ENCODE data around the gene LTBP1. TPM values are rescaled to one million over a fixed set of nuclear protein-coding genes. Genes with fewer than 3 reads are reported as not detected.

Gene LTBP1
- total RNA-seq, 1 experiment from 2014 or later: 28.5 TPM

DNA sequence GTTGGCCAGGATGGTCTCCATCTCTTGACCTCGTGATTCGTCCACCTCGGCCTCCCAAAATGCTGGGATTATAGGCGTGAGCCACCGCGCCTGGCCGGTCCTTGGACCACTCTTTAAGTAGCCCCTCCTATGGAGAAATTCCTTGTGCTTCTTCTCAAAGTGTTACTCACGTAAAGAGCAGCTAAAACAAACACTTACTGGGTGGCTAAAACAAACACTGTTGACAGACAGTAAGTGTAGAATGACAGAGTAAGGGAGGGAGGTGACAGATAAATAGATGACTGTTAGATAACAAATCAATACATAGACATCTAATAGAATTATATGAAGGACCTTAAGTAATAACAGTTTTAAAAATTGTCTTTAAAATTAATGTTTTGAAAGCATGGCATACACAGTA is 488.8 kb downstream of the LTBP1 start:
- Histone ChIP-seq H3K18ac (ENCODE audit: insufficient read length, low read depth, low read length) (no peak overlapping the region), H2BK20ac (ENCODE audit: low read depth, low read length, poor library complexity, severe bottlenecking) (no peak overlapping the region), H4K91ac (ENCODE audit: insufficient read length, low read depth, low read length) (no peak overlapping the region), H3K79me2 (ENCODE audit: insufficient read depth, low read length) (no peaks in the 10 kb centered on the region), H3K27me3 (ENCODE audit: insufficient read depth, low read length) (no peaks in the 10 kb centered on the region), H3K9me3 (ENCODE audit: control insufficient read depth, low read depth, low read length) (no peaks in the 10 kb centered on the region), H2BK12ac (ENCODE audit: insufficient read length, low read depth, low read length) (no peak overlapping the region), H3K79me1 (ENCODE audit: insufficient read depth, low read depth, low read length, poor library complexity, severe bottlenecking) (no peaks in the 10 kb centered on the region), H2BK120ac (ENCODE audit: low read depth, low read length, poor library complexity, severe bottlenecking) (no peak overlapping the region), H2BK5ac (ENCODE audit: insufficient read length, low read length) (no peak overlapping the region), H3K4me1 (ENCODE audit: insufficient read depth, low read length) (no peaks in the 10 kb centered on the region), H3K14ac (ENCODE audit: insufficient read depth, low read length) (no peak overlapping the region), H3K4me2 (ENCODE audit: insufficient read depth, insufficient read length, low read length) (no peak overlapping the region), H3K23me2 (ENCODE audit: insufficient read length, low read depth, low read length, poor library complexity, severe bottlenecking) (no peaks in the 10 kb centered on the region), H4K8ac (replicated peaks; ENCODE audit: insufficient read length, low read depth, low read length) (no peak overlapping the region), H3K23ac (ENCODE audit: insufficient read length, low read depth, low read length) (no peak overlapping the region), H3K27ac (ENCODE audit: insufficient read length, low read depth, low read length) (no peak overlapping the region), H2BK15ac (ENCODE audit: low read depth, low read length) (no peak overlapping the region), H3K4ac (ENCODE audit: low read depth, low read length) (no peak overlapping the region), H4K20me1 (ENCODE audit: control insufficient read depth, insufficient read depth, insufficient read length) (no peaks in the 10 kb centered on the region), H3K9ac (ENCODE audit: extremely low read depth, insufficient read length, low read length) (no peak overlapping the region), H2AFZ (ENCODE audit: low read length) (no peak overlapping the region), H3K56ac (ENCODE audit: insufficient read length, low read depth, low read length) (no peak overlapping the region), H4K5ac (ENCODE audit: insufficient read length, low read depth, low read length) (no peak overlapping the region), H3T11ph (ENCODE audit: low read length) (no peak overlapping the region), H2AK5ac (ENCODE audit: insufficient read length, low read length) (no peak overlapping the region)
- no CpG with 5 or more reads among the region's 8 CpGs for WGBS (ENCODE audit: extremely low coverage, insufficient read length, low lambda C conversion rate)
- Mint-ChIP-seq H3K4me3 (no peak overlapping the region), H3K27me3 (ENCODE audit: low read depth) (no peaks in the 10 kb centered on the region), H3K4me1 (peaks cover 5 to 10% of the 10 kb centered on the region in 2 experiments; a peak in 3 of 4 replicates), H3K9me3 (no peaks in the 10 kb centered on the region), H3K27ac (no peak overlapping the region), H3K36me3 (ENCODE audit: insufficient read depth in 1 of 3, low read depth in 3 of 3) (no peaks in the 10 kb centered on the region)
- TF ChIP-seq, protein P1, sequence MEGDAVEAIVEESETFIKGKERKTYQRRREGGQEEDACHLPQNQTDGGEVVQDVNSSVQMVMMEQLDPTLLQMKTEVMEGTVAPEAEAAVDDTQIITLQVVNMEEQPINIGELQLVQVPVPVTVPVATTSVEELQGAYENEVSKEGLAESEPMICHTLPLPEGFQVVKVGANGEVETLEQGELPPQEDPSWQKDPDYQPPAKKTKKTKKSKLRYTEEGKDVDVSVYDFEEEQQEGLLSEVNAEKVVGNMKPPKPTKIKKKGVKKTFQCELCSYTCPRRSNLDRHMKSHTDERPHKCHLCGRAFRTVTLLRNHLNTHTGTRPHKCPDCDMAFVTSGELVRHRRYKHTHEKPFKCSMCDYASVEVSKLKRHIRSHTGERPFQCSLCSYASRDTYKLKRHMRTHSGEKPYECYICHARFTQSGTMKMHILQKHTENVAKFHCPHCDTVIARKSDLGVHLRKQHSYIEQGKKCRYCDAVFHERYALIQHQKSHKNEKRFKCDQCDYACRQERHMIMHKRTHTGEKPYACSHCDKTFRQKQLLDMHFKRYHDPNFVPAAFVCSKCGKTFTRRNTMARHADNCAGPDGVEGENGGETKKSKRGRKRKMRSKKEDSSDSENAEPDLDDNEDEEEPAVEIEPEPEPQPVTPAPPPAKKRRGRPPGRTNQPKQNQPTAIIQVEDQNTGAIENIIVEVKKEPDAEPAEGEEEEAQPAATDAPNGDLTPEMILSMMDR (conservative IDR thresholded peaks at IDR 0.05): no peak
- DNase-seq: no peak
